HepG2 (cell line): ENCODE data around the gene FUOM. TPM values are rescaled to one million over a fixed set of nuclear protein-coding genes. Genes with fewer than 3 reads are reported as not detected.

Source experiments
- CHD2 ChIP-seq: IDR thresholded peaks from 2 replicates; pipeline ENCODE4 v1.6.1; 2011; ENCODE audit warnings: low read depth, low read length, improper control_type of control experiment
- CSRNP2 ChIP-seq: sonication (generic); formaldehyde crosslinking; conservative IDR thresholded peaks from 2 replicates; pipeline ENCODE4 v1.8.0; 2022; ENCODE audit warnings: low read depth, missing genetic modification reagents
- HDAC1 ChIP-seq: sonication (generic); formaldehyde crosslinking; IDR thresholded peaks from 2 replicates; pipeline ENCODE4 v1.5.1; 2020; ENCODE audit warnings: mild to moderate bottlenecking, missing genetic modification reagents
- HMG20A ChIP-seq: IDR thresholded peaks from 2 replicates; pipeline ENCODE4 v1.6.1; 2016; ENCODE audit warnings: borderline replicate concordance
- HNRNPK ChIP-seq: fragments of 200-400 bp; formaldehyde crosslinking; IDR thresholded peaks from 2 replicates; pipeline ENCODE4 v1.6.1; 2018; ENCODE audit warnings: low read length, low read depth, moderate library complexity, mild to moderate bottlenecking; ENCODE audit not compliant: poor library complexity, severe bottlenecking
- IRF2 ChIP-seq: IDR thresholded peaks from 2 replicates; pipeline ENCODE4 v1.6.1; 2018; ENCODE audit warnings: missing genetic modification reagents, missing compliant biosample characterization
- KDM2A ChIP-seq: sonication (generic); formaldehyde crosslinking; IDR thresholded peaks from 2 replicates; pipeline ENCODE4 v1.4.0; 2020; ENCODE audit warnings: low read depth, missing genetic modification reagents, borderline replicate concordance
- KLF11 ChIP-seq: IDR thresholded peaks from 2 replicates; pipeline ENCODE4 v1.6.1; 2016; ENCODE audit warnings: missing compliant biosample characterization
- MAFG ChIP-seq: sonication (generic); formaldehyde crosslinking; IDR thresholded peaks from 2 replicates; pipeline ENCODE4 v1.5.1; 2020; ENCODE audit warnings: mild to moderate bottlenecking, missing genetic modification reagents
- NAIF1 ChIP-seq: sonication (generic); formaldehyde crosslinking; IDR thresholded peaks from 2 replicates; pipeline ENCODE4 v1.5.0; 2020; ENCODE audit warnings: mild to moderate bottlenecking, missing genetic modification reagents, borderline replicate concordance
- PAX8 ChIP-seq: sonication (generic); formaldehyde crosslinking; IDR thresholded peaks from 2 replicates; pipeline ENCODE4 v1.8.0; 2022; ENCODE audit warnings: mild to moderate bottlenecking, missing genetic modification reagents, borderline replicate concordance
- SALL1 ChIP-seq: sonication (generic); formaldehyde crosslinking; IDR thresholded peaks from 2 replicates; pipeline ENCODE4 v1.8.0; 2022; ENCODE audit warnings: mild to moderate bottlenecking, missing genetic modification reagents
- SOX6 ChIP-seq, 2 experiments: fragments of 450-650 bp in 1 of 2; sonication (generic) in 1 of 2; formaldehyde crosslinking in 1 of 2; IDR thresholded peaks; 2 replicates each; pipeline versions ENCODE4 v1.4.0 to v1.6.1; 2017 to 2020; ENCODE audit warnings: antibody characterized with exemption in 1 of 2, mild to moderate bottlenecking in 1 of 2, missing genetic modification reagents in 1 of 2
- SP5 ChIP-seq: IDR thresholded peaks from 2 replicates; pipeline ENCODE4 v1.6.1; 2016; ENCODE audit warnings: low read depth, borderline replicate concordance
- SRSF4 ChIP-seq: fragments of 200-400 bp; formaldehyde crosslinking; IDR thresholded peaks from one replicate; pipeline ENCODE4 v1.6.1; 2018; ENCODE audit warnings: mild to moderate bottlenecking, low read depth, low read length, moderate library complexity; ENCODE audit not compliant: poor library complexity, severe bottlenecking
- TAF1 ChIP-seq: sonication (generic); formaldehyde crosslinking; IDR thresholded peaks from 2 replicates; pipeline ENCODE4 v1.4.0; 2020; ENCODE audit warnings: missing genetic modification reagents
- U2AF2 ChIP-seq: fragments of 200-400 bp; formaldehyde crosslinking; IDR thresholded peaks from 2 replicates; pipeline ENCODE4 v1.6.1; 2017; ENCODE audit warnings: low read depth, mild to moderate bottlenecking, low read length
- ZFP36L1 ChIP-seq: sonication (generic); formaldehyde crosslinking; IDR thresholded peaks from 2 replicates; pipeline ENCODE4 v1.8.0; 2022; ENCODE audit warnings: mild to moderate bottlenecking, missing genetic modification reagents, moderate library complexity
- ZNF225 ChIP-seq: sonication (generic); formaldehyde crosslinking; IDR thresholded peaks from 2 replicates; pipeline ENCODE4 v1.4.0; 2020; ENCODE audit warnings: mild to moderate bottlenecking, missing genetic modification reagents
- ZNF343 ChIP-seq: sonication (generic); formaldehyde crosslinking; IDR thresholded peaks from 2 replicates; pipeline ENCODE4 v1.4.0; 2020; ENCODE audit warnings: mild to moderate bottlenecking, missing genetic modification reagents
- ZNF367 ChIP-seq: sonication (generic); formaldehyde crosslinking; IDR thresholded peaks from 2 replicates; pipeline ENCODE4 v1.4.0; 2020; ENCODE audit warnings: missing genetic modification reagents, borderline replicate concordance
- ZNF772 ChIP-seq: sonication (generic); formaldehyde crosslinking; IDR thresholded peaks from 2 replicates; pipeline ENCODE4 v1.5.0; 2020; ENCODE audit warnings: mild to moderate bottlenecking, missing genetic modification reagents
- ZSCAN22 ChIP-seq: sonication (generic); formaldehyde crosslinking; IDR thresholded peaks from 2 replicates; pipeline ENCODE4 v1.4.0; 2020; ENCODE audit warnings: mild to moderate bottlenecking, missing genetic modification reagents
- ZSCAN9 ChIP-seq: IDR thresholded peaks from 2 replicates; pipeline ENCODE4 v1.6.1; 2016; ENCODE audit warnings: borderline replicate concordance
- ZXDC ChIP-seq: sonication (generic); formaldehyde crosslinking; IDR thresholded peaks from 2 replicates; pipeline ENCODE4 v1.5.0; 2020; ENCODE audit warnings: mild to moderate bottlenecking, missing genetic modification reagents
- polyA plus RNA-seq, 8 experiments: library from polyadenylated mRNA; depleted of rRNA in 3 of 8; stranded (reverse) in 7 of 8; unstranded in 1 of 8; fragments of >200 nt; fragmentation: Illumina TruSeq in 4 of 8; extraction: Trizol in 4 of 8; gene quantifications; 2 replicates each; pipeline versions ENCODE4 v1.2.1 to v1.2.3, GENCODE V29; 2011 to 2016; ENCODE audit warnings: low read depth in 4 of 8, missing spikeins in 1 of 8, mixed read lengths in 1 of 8; ENCODE audit not compliant: insufficient read depth in 1 of 8
- total RNA-seq, 5 experiments: library from RNA; depleted of rRNA; stranded (reverse); fragments of >200 nt; fragmentation: Illumina TruSeq; extraction: Trizol; gene quantifications; 2 replicates each; pipeline ENCODE4 v1.2.3, GENCODE V29; 2016; ENCODE audit warnings: low read depth in 1 of 5

FUOM gene
- total and polyA plus RNA-seq, 2 of the 13 experiments (the other 11 are each of a cell fraction or from before 2014, with no cell fraction given): 27.5 to 60.4 TPM

DNA sequence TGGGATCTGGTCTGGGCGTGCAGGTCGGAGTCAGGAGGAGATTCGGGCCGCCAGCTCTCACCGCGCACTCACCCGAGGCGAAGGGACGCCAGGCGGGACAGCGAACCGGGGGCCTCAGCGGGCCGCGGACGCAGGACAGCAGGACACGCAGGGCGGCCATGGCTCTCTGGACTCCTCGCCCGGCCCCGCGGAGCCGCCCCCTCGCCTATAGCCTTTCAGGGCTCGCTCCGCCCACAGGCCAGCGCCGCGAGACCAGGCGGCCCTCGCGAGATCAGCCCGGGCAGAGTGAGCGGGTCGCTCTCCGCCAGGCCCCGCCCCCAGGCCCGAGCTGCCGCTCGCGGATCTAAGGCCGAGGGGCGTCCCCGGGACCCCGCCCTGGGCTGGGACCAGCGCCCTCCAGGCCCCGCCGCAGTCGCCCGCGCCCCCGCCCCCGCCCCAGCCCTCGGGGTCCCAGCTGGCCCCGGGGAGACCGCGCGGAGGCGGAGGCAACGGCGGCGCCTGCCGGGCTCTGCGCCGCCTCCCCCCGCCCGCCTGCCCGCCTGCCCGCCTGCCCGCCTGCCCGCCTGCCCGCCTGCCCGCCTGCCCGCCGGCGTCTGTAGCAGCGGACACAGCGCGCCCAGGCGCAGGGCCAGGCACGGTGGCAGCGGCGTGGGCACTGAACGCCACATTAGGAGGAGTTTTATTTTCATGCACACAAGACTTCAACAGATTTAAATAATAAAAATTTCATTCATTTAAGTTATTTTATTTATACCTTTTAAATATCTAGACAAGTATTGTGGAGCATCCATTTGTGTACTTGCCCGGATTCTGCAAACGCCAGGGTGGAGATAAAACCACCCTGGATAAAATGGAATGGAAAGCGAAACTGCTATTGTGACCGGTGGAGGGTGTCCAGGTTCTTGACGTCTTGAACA is 15.6 kb upstream of the FUOM start, which contains the start of gene ECHS1 (continued):
- TF ChIP-seq ZXDC (CRISPR knock-in tag) (no peak), ZFP36L1 (no peak), SRSF4 (no peak), HNRNPK (peak; percentile 94), SP5 (CRISPR knock-in tag) (peak; percentile 62; the same call in 1 of the 2 replicates), KDM2A (peak; percentile 72; the same call in 1 of the 2 replicates), IRF2 (CRISPR knock-in tag) (peak; percentile 23; the same call in 1 of the 2 replicates), ZNF343 (CRISPR knock-in tag) (no peak), SOX6 (IDR thresholded peaks at IDR 0.05) (no peak), SOX6 (CRISPR knock-in tag; IDR thresholded peaks at IDR 0.05) (peak; percentile 43; the same call in 1 of the 2 replicates), ZNF367 (CRISPR knock-in tag) (no peak), SALL1 (CRISPR knock-in tag) (peak; percentile 62), HMG20A (CRISPR knock-in tag) (no peak), MAFG (CRISPR knock-in tag) (no peak), CSRNP2 (CRISPR knock-in tag) (no peak), ZSCAN22 (no peak), KLF11 (no peak), U2AF2 (no peak), NAIF1 (CRISPR knock-in tag) (no peak), TAF1 (CRISPR knock-in tag) (peak; percentile 88), CHD2 (peak; percentile 99), ZNF772 (CRISPR knock-in tag) (peak; percentile 25; the same call in 1 of the 2 replicates), ZNF225 (CRISPR knock-in tag) (no peak), ZSCAN9 (CRISPR knock-in tag) (no peak), PAX8 (CRISPR knock-in tag) (no peak), HDAC1 (CRISPR knock-in tag) (peak; percentile 42; the same call in 1 of the 2 replicates)
